GM21528 (cell line): Measurements from ENCODE around the gene EPB41L4B.

ENCODE experiments used
- ATAC-seq: cut with Tn5 transposase; IDR thresholded peaks from one replicate; pipeline ENCODE4 v1.9.1; 2021; ENCODE audit warnings: mild to moderate bottlenecking, moderate library complexity; ENCODE audit not compliant: unreplicated experiment, low FRiP score

EPB41L4B gene

GRCh38 chr9:109171926-109172325, 148.9 kb downstream of the EPB41L4B start:
- ATAC-seq: no peak

GRCh38 chr9:109168170-109168569, 152.7 kb downstream of the EPB41L4B start:
- ATAC-seq: no peak

GRCh38 chr9:109167716-109168115, 153.1 kb downstream of the EPB41L4B start:
- no peak for ATAC-seq

- no peak for ATAC-seq
These were observed 153.9 kb downstream of the EPB41L4B start, which contains the start of gene FRRS1L for GRCh38 chr9:109166771-109167601. Gene FRRS1L, minus strand, starts transcription at chr9:109167249. Its CDS starts 111 bp downstream, at chr9:109167138.

- no peak for ATAC-seq
These were observed 154.6 kb downstream of the EPB41L4B start for GRCh38 chr9:109166171-109166770.

- ATAC-seq: peak; percentile 52
These were observed 156.8 kb downstream of the EPB41L4B start for GRCh38 chr9:109164042-109164441.

GRCh38 chr9:109163194-109163593, 157.7 kb downstream of the EPB41L4B start:
- ATAC-seq: no peak

- no peak for ATAC-seq
These were observed 158.2 kb downstream of the EPB41L4B start for GRCh38 chr9:109162677-109163076.

GRCh38 chr9:109161471-109161870, 159.4 kb downstream of the EPB41L4B start:
- no peak for ATAC-seq

- ATAC-seq: no peak
These were observed 161.3 kb downstream of the EPB41L4B start for GRCh38 chr9:109159583-109159982.

- no peak for ATAC-seq
These were observed 162.2 kb downstream of the EPB41L4B start for GRCh38 chr9:109158651-109159050.

GRCh38 chr9:109156708-109157107, 164.2 kb downstream of the EPB41L4B start:
- no peak for ATAC-seq

- ATAC-seq: no peak
These were observed 169.8 kb downstream of the EPB41L4B start for GRCh38 chr9:109150925-109151545.

- ATAC-seq: no peak
These were observed 171.1 kb downstream of the EPB41L4B start for GRCh38 chr9:109149722-109150121.

GRCh38 chr9:109149089-109149488, 171.8 kb downstream of the EPB41L4B start:
- no peak for ATAC-seq

- no peak for ATAC-seq
These were observed 175.8 kb downstream of the EPB41L4B start for GRCh38 chr9:109145051-109145450.

GRCh38 chr9:109143881-109144562, 176.8 kb downstream of the EPB41L4B start:
- ATAC-seq: peak; percentile 97

- ATAC-seq: no peak
These were observed 179.5 kb downstream of the EPB41L4B start for GRCh38 chr9:109141375-109141774.

- no peak for ATAC-seq
These were observed 181.0 kb downstream of the EPB41L4B start for GRCh38 chr9:109139851-109140250.

GRCh38 chr9:109138421-109138820, 182.4 kb downstream of the EPB41L4B start:
- ATAC-seq: no peak

- no peak for ATAC-seq
These were observed 186.7 kb downstream of the EPB41L4B start for GRCh38 chr9:109134167-109134578.
